ENCODE results near the gene LYZ.

DNA sequence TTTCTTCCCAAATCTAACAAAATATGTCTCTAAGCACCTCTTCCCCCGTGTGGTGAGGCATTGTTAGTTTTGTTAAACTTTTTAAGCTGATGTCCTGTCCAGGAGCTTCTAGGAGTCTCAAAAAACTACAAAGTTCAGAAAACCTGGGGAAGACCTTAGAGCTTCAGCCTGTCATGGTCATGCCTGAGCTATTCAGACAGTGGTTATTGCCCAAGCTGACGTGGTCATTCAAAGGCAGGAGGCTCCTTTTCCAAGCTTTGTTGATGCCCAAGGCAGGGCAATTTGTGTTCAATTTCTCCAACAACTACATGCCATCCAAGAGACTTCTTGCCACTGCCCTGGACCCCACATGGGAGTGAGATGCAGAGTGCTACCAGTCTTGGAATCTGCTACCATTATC lies 5.8 kb upstream of the LYZ start:
- TF ChIP-seq POLR2A (IDR thresholded peaks at IDR 0.05) (no peak), EP300 (IDR thresholded peaks at IDR 0.05) (no peak)
- TF ChIP-seq, protein P1, sequence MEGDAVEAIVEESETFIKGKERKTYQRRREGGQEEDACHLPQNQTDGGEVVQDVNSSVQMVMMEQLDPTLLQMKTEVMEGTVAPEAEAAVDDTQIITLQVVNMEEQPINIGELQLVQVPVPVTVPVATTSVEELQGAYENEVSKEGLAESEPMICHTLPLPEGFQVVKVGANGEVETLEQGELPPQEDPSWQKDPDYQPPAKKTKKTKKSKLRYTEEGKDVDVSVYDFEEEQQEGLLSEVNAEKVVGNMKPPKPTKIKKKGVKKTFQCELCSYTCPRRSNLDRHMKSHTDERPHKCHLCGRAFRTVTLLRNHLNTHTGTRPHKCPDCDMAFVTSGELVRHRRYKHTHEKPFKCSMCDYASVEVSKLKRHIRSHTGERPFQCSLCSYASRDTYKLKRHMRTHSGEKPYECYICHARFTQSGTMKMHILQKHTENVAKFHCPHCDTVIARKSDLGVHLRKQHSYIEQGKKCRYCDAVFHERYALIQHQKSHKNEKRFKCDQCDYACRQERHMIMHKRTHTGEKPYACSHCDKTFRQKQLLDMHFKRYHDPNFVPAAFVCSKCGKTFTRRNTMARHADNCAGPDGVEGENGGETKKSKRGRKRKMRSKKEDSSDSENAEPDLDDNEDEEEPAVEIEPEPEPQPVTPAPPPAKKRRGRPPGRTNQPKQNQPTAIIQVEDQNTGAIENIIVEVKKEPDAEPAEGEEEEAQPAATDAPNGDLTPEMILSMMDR (IDR thresholded peaks at IDR 0.05): no peak
